IPS DF 19.7 (cell line): ENCODE results near the gene NAMPT.
"Not testable (repeated sequence)": the region's sequence is repeated elsewhere in the genome, so short reads cannot be mapped to it uniquely, and the experiment has no call there.

Experiments used
- DNase-seq: peaks from one replicate; pipeline ENCODE4 v3.0.0-alpha.2; 2013; ENCODE audit warnings: low read depth, low spot score

Gene NAMPT

DNA sequence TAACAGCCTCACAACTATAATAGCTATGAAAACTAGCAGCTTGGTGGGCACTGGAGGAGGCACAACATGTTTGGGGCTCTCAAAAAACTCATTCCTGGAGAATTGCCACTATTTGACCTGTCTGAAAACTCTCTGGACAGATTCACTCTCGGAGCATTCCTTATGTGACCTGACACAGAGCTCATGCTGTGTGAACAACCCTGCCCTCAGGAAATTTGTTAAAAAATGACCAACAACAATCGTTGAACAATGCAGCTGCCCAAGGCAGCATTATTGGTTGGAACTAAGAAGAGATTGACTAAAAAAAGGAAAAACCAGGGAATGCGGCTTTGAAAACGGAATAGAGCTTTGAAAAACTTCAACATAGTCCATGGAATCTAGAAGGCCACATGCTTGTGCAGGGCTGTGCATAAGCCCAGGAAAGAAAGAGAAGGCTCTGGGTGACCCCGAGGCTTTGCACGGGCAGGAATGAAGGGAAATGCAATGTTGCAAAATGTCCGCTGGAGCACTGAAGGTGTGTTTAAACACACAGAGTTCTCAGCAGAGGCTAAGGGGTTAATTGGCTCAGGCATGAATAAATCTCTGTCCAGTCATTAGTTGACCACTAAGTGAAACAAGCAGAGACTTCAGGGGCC lies 52.8 kb downstream of the NAMPT start:
- DNase-seq = no peak

- DNase-seq = no peak
Measured at GRCh38 chr7:106225856-106226255, 58.9 kb downstream of the NAMPT start.

- no peak for DNase-seq
Measured at GRCh38 chr7:106224797-106225196, 60.0 kb downstream of the NAMPT start.

DNA sequence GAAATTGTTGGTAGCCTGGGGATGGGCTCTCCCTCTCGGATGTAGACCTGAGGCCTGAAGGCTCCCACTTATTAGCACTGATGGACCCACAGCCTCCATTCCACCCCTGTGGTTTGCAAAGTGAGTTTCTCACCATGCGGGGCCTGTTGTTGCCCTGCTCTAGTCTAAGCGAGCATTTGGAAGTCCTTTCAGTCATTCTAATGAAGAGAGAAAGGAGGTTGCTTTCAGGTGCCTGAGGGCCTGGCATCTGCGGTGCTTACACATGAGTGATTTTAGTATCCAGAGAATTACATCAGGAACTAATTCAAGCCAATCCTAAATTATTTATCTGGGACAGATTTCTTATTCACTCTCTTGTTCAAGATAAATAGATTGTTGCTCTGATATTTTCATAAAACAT lies 61.6 kb downstream of the NAMPT start:
- DNase-seq = no peak

DNA sequence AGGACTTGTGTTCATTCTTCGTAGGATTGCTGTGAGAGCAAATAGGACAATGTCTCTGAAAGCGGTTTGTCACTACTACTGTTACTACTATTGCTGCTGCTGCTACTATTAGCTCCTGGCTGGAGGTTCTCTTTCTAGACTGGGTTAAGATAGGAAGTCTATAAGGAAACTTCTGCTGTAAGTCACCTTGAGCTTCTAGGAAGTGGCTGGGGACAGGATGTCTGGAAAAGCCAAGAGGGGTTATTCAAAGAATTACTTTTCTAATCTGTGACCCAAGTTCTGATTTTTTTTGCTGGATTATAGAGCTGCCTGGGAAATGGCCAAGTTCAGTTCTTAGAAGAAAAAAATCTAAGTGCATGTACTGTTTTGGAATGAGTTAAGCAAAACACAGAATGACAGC lies 62.2 kb downstream of the NAMPT start:
- DNase-seq = no peak

DNA sequence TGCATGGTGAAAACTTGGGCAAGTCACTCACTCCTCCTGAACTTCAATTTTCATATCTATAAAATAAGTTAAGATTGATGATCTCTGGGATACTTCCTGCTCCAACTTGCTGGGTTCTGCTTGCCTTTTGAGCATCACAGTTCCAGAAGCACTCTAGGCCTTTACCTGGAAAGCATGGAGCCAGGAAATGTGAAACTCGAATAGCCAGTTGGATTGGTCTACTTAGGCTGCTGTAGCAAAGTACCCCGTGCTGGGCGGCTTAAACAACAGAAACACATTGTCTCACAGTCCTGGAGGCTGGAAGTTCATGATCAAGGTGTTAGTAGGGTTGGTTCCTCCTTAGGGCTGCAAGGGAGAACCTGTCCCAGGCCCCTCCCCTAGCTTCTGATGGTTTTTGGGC lies 64.5 kb downstream of the NAMPT start:
- DNase-seq = no peak

GRCh38 chr7:106219170-106219569 lies 65.6 kb downstream of the NAMPT start:
- DNase-seq = no peak

DNA sequence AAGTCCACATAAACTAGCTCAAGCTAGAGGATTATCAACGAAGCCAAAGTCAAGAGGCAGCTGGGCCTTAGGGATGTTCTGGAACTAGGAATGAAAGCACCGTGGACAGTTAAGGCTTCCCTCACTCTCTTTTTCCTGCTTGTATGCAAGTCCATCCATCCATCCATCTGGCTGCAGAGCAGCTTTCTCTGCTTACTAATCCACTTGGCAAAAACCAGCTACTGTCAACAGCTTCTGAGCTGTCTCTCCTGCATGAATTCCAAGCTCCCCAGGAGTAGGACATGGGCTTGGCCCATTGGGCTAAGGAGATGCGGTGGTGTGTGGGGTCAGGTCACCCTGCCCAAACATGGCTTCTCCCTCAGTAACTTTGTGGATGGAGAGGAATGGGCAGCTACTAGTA lies 66.2 kb downstream of the NAMPT start:
- no peak for DNase-seq

- DNase-seq = no peak
Measured at GRCh38 chr7:106216923-106217542, 67.8 kb downstream of the NAMPT start.

DNA sequence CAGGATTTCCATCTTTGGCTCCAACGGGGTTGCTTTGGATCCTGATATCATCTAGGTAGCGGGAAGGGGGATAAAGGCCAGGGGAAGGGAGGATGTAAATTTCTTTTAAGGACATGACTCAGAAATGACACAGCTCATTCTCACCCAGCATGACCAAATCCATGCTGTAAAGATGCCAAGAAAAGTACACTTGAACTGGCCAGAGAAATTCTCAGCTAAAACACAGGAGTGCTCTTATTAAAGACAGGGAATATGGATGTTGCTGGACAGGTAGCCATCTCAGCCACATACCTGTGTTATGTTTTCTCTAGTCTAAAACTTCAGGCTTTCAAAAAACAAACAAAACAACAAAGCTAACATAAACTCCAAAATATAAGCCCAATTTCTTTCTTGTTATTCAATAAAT lies 68.3 kb downstream of the NAMPT start:
- no peak for DNase-seq

GRCh38 chr7:106215868-106216516 lies 68.8 kb downstream of the NAMPT start:
- no peak for DNase-seq

DNA sequence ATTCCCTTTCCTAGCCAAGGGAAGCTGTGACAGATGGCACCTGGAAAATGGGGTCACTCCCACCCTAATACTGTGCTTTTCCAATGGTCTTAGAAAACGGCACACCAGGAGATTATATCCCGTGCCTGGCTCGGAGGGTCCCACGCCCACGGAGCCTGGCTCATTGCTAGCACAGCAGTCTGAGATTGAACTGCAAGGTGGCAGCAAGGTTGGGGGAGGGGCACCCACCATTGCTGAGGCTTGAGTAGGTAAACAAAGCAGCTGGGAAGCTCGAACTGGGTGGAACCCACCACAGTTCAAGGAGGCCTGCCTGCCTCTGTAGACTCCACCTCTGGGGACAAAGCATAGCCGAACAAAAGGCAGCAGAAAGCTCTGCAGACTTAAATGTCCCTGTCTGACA lies 75.8 kb downstream of the NAMPT start:
- DNase-seq = not testable (repeated sequence)

- DNase-seq = no peak
Measured at GRCh38 chr7:106206826-106207541, 77.8 kb downstream of the NAMPT start.

DNA sequence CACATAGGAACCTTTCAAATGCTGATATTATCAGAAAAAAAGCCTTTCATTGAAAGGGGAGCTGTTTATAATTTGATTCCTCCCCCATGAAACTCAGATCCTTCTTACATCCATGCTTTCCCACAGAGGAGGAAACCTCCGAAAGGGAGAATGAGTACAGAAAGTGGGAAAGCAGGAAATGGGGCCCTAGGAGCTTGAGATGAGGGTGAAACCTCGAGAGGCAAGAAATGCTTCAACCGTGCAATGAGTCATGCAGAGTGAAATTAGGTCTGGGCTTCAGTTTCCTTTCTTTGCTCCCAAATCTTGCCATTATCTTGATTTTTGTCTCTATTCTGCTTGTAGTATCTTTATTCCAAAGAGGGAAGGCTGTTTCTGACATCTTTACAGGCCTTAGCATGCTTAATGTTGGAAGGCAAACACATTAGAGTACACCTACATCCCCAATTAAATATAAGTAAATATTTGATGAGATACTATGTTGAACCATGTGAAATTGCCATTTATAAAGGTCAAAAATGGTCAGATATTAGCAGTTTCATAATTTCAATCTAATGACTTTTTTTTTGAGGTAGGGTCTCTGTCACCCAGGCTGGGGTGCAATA lies 79.1 kb downstream of the NAMPT start:
- DNase-seq = no peak

GRCh38 chr7:106203473-106203872 lies 81.3 kb downstream of the NAMPT start:
- no peak for DNase-seq

- no peak for DNase-seq
Measured at GRCh38 chr7:106201164-106201563, 83.6 kb downstream of the NAMPT start.

- no peak for DNase-seq
Measured at GRCh38 chr7:106199813-106200364, 84.9 kb downstream of the NAMPT start.

- DNase-seq = no peak
Measured at GRCh38 chr7:106199024-106199423, 85.8 kb downstream of the NAMPT start.
